Measurements from ENCODE around the gene HPS3.

- TF ChIP-seq CTCF (conservative IDR thresholded peaks at IDR 0.05 in 1 of 2, IDR thresholded peaks at IDR 0.05 in 1 of 2; ENCODE audit: extremely low read depth in 1 of 2, insufficient read depth in 1 of 2, low read depth in 1 of 2, low read length in 2 of 2) (no peak), EZH2 (IDR thresholded peaks at IDR 0.05; ENCODE audit: borderline replicate concordance, low read length) (no peak)
Measured at GRCh38 chr3:149179220-149179619, 49.8 kb downstream of the HPS3 start.

Data from mammary epithelial cell (primary cell).